OCI-LY3 (cell line): ENCODE results near the gene MICALL2.

Experiments used
- EZH2phosphoT487 ChIP-seq: fragments of 200-600 bp; shearing (Covaris generic); IDR thresholded peaks from 2 replicates; pipeline ENCODE4 v1.6.1; 2018; ENCODE audit warnings: antibody characterized with exemption, mixed run types, low read depth
- TF ChIP-seq, protein P1 (sequence below): fragments of 200-600, 300-600 bp; sonication (generic); IDR thresholded peaks from 2 replicates; pipeline ENCODE4 v1.5.1; 2014; ENCODE audit warnings: antibody characterized with exemption, low read length, low read depth

DNA sequence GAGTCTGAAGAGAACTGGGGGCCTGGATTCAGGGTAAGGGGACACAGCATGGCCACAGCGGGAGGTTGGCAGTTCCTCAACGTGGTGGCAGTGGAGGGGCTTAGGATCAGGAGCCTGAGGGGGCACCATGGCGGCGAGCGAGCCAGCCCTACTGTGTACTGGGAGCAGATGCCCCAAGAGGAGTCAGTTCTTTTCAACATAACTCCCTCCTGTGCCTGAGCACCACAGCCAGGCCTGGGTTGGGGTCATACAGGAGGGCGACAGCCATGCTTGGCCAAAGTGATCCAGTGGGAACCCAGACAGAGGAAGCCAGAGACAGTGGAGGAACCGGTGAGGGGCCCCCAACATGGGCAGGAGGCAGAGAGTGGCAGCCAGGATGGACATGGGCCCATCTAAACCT, 65.8 kb downstream of the MICALL2 start:
- TF ChIP-seq, protein P1, sequence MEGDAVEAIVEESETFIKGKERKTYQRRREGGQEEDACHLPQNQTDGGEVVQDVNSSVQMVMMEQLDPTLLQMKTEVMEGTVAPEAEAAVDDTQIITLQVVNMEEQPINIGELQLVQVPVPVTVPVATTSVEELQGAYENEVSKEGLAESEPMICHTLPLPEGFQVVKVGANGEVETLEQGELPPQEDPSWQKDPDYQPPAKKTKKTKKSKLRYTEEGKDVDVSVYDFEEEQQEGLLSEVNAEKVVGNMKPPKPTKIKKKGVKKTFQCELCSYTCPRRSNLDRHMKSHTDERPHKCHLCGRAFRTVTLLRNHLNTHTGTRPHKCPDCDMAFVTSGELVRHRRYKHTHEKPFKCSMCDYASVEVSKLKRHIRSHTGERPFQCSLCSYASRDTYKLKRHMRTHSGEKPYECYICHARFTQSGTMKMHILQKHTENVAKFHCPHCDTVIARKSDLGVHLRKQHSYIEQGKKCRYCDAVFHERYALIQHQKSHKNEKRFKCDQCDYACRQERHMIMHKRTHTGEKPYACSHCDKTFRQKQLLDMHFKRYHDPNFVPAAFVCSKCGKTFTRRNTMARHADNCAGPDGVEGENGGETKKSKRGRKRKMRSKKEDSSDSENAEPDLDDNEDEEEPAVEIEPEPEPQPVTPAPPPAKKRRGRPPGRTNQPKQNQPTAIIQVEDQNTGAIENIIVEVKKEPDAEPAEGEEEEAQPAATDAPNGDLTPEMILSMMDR = no peak
- TF ChIP-seq EZH2phosphoT487 = no peak
